Astrocyte (in vitro differentiated cells and primary cell): Measurements from ENCODE around the gene COL16A1. TPM values are rescaled to one million over a fixed set of nuclear protein-coding genes. Genes with fewer than 3 reads are reported as not detected.

Experiments used
- DNase-seq: peaks from one replicate; pipeline ENCODE4 v3.0.0-alpha.2; 2010; ENCODE audit warnings: low read depth
- FAIRE-seq: peaks from 2 replicates; lab custom pipeline; 2011; peaks lifted over from hg19 to GRCh38; lab: Jason Lieb, UNC
- H2AFZ ChIP-seq: 2 replicates; pipeline ENCODE4 v1.6.0; 2012; ENCODE audit warnings: low read depth, low read length, inconsistent platforms
- H3K27ac ChIP-seq: 2 replicates; pipeline ENCODE4 v1.5.1; 2011; ENCODE audit warnings: low read depth, low read length, inconsistent platforms
- H3K27me3 ChIP-seq: 2 replicates; pipeline ENCODE4 v1.6.0; 2011; ENCODE audit warnings: low read length, inconsistent platforms; ENCODE audit not compliant: insufficient read depth
- H3K36me3 ChIP-seq: 2 replicates; pipeline ENCODE4 v1.5.1; 2011; ENCODE audit warnings: low read length, inconsistent platforms; ENCODE audit not compliant: insufficient read depth
- H3K4me1 ChIP-seq: 2 replicates; pipeline ENCODE4 v1.5.1; 2011; ENCODE audit warnings: low read length, inconsistent platforms; ENCODE audit not compliant: insufficient read depth
- H3K4me2 ChIP-seq: 2 replicates; pipeline ENCODE4 v1.6.0; 2012; ENCODE audit warnings: low read length, inconsistent platforms
- H3K4me3 ChIP-seq: 2 replicates; pipeline ENCODE4 v1.5.1; 2011; ENCODE audit warnings: low read depth, mild to moderate bottlenecking, low read length, inconsistent platforms; ENCODE audit not compliant: insufficient read depth
- H3K79me2 ChIP-seq: 2 replicates; pipeline ENCODE4 v1.6.0; 2012; ENCODE audit warnings: mild to moderate bottlenecking, low read length, inconsistent platforms; ENCODE audit not compliant: insufficient read depth
- H3K9ac ChIP-seq: 2 replicates; pipeline ENCODE4 v1.6.0; 2012; ENCODE audit warnings: mild to moderate bottlenecking, low read length, inconsistent platforms
- H3K9me3 ChIP-seq: 2 replicates; pipeline ENCODE4 v1.5.1; 2012; ENCODE audit warnings: low read depth, mild to moderate bottlenecking, low read length, inconsistent platforms; ENCODE audit not compliant: insufficient read depth
- H4K20me1 ChIP-seq: 2 replicates; pipeline ENCODE4 v1.6.0; 2012; ENCODE audit warnings: low read length, inconsistent platforms; ENCODE audit not compliant: insufficient read depth
- H3K27ac Mint-ChIP-seq: one replicate; pipeline ENCODE4 v1.8.0; 2021; ENCODE audit warnings: mild to moderate bottlenecking, mixed read lengths; ENCODE audit not compliant: unreplicated experiment
- H3K27me3 Mint-ChIP-seq: one replicate; pipeline ENCODE4 v1.8.0; 2021; ENCODE audit warnings: low read depth, mixed read lengths; ENCODE audit not compliant: unreplicated experiment
- H3K36me3 Mint-ChIP-seq: one replicate; pipeline ENCODE4 v1.8.0; 2021; ENCODE audit warnings: low read depth, mixed read lengths; ENCODE audit not compliant: unreplicated experiment
- H3K4me1 Mint-ChIP-seq: one replicate; pipeline ENCODE4 v1.8.0; 2021; ENCODE audit warnings: low read depth, mixed read lengths; ENCODE audit not compliant: unreplicated experiment
- H3K4me3 Mint-ChIP-seq: one replicate; pipeline ENCODE4 v1.8.0; 2021; ENCODE audit warnings: mild to moderate bottlenecking, moderate library complexity, mixed read lengths; ENCODE audit not compliant: unreplicated experiment
- H3K9me3 Mint-ChIP-seq: one replicate; pipeline ENCODE4 v1.8.0; 2021; ENCODE audit warnings: mild to moderate bottlenecking, mixed read lengths; ENCODE audit not compliant: unreplicated experiment
- CTCF ChIP-seq: IDR thresholded peaks from 2 replicates; pipeline ENCODE4 v1.5.1; 2011; ENCODE audit warnings: low read depth, mild to moderate bottlenecking, inconsistent platforms, low read length, moderate library complexity; ENCODE audit not compliant: insufficient read depth
- EZH2 ChIP-seq: IDR thresholded peaks from 2 replicates; pipeline ENCODE4 v1.6.1; 2012; ENCODE audit warnings: mild to moderate bottlenecking, low read length, inconsistent platforms; ENCODE audit not compliant: insufficient read depth
- total RNA-seq: library from RNA; stranded (reverse); gene quantifications from 2 replicates; pipeline ENCODE4 v1.2.1, GENCODE V29; 2021

The COL16A1 gene
- total RNA-seq, 1 donor from 2014 or later, result 42.9 TPM

GRCh38 chr1:31706384-31707058, 2.7 kb upstream of the COL16A1 start:
- peaks cover 33% of the 10 kb centered on the region for H3K4me1 Mint-ChIP-seq
- H3K36me3 ChIP-seq, result no peaks in the 10 kb centered on the region

GRCh38 chr1:31705080-31705866, 1.5 kb upstream of the COL16A1 start:
- no peak for FAIRE-seq
- Histone ChIP-seq H3K36me3 (no peaks in the 10 kb centered on the region), H3K79me2 (peaks cover 27% of the 10 kb centered on the region), H3K9ac (peak overlapping the region; percentile 70), H2AFZ (peak overlapping the region; percentile 23), H3K4me3 (peak overlapping the region; percentile 15), H3K27ac (peak overlapping the region; percentile 66), H3K9me3 (no peaks in the 10 kb centered on the region), H3K4me2 (peak overlapping the region; percentile 92), H3K4me1 (peaks cover 75% of the 10 kb centered on the region), H3K27me3 (no peaks in the 10 kb centered on the region), H4K20me1 (no peaks in the 10 kb centered on the region)
- Mint-ChIP-seq H3K27me3 (peaks cover 2% of the 10 kb centered on the region), H3K4me1 (peaks cover 46% of the 10 kb centered on the region), H3K9me3 (no peaks in the 10 kb centered on the region), H3K4me3 (peak overlapping the region; percentile 77), H3K27ac (peak overlapping the region; percentile 86), H3K36me3 (peaks cover 3% of the 10 kb centered on the region)
- TF ChIP-seq EZH2 (no peak), CTCF (no peak)
- DNase-seq, result peak; percentile 34

More at GRCh38 chr1:31706384-31707058, 2.7 kb upstream of the COL16A1 start:
- no peak overlapping the region for H2AFZ ChIP-seq
- Mint-ChIP-seq H3K36me3 (peaks cover 2% of the 10 kb centered on the region), H3K27ac (no peak overlapping the region), H3K4me3 (peak overlapping the region; percentile 5), H3K9me3 (no peaks in the 10 kb centered on the region), H3K27me3 (peaks cover 2% of the 10 kb centered on the region)
- H3K4me3 ChIP-seq, result no peak overlapping the region
- peak overlapping the region; percentile 35 for H3K4me2 ChIP-seq
- no peaks in the 10 kb centered on the region for H4K20me1 ChIP-seq
- H3K9me3 ChIP-seq, result no peaks in the 10 kb centered on the region
- peaks cover 68% of the 10 kb centered on the region for H3K4me1 ChIP-seq
- no peak overlapping the region for H3K27ac ChIP-seq
- H3K79me2 ChIP-seq, result peaks cover 23% of the 10 kb centered on the region
- TF ChIP-seq EZH2, result no peak
- no peak for TF ChIP-seq CTCF
- no peak overlapping the region for H3K9ac ChIP-seq
- DNase-seq, result no peak
- FAIRE-seq, result no peak
- no peaks in the 10 kb centered on the region for H3K27me3 ChIP-seq
